ENCODE data around the gene TCEA2.

DNA sequence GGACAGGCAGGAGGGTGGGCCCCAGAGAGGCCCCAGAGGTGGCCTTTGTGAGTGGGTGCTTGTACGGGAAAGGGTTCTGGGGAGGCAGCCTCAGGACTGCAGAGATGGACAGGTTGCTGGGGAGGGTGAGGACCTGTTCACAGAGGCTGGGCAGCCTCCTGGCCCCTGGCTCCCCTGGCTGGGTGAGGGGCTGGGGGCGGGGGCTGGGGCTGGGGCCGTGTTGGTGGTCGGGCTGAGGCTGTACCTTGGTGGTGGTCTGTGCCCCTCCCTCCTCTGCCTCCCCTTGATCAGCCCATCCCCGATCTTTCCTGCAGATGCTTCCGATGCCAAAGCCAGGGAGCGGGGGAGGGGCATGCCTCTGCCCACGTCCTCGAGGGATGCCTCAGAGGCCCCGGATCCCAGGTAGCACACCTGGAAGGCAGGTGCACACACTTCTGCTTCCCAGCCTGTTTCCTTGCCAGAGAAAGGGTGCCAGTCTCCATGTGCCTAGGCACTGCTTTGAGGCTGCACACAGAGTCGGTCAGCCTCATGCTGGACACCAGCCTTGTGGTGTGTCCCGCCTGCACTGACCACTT, 4.8 kb downstream of the TCEA2 start:
- TF ChIP-seq ZNF274 (IDR thresholded peaks at IDR 0.05; ENCODE audit: low read depth, low read length): no peak
- TF ChIP-seq YY1 (IDR thresholded peaks at IDR 0.05; ENCODE audit: insufficient read depth, insufficient read length): no peak
- no peak for TF ChIP-seq SUZ12 (IDR thresholded peaks at IDR 0.05; ENCODE audit: extremely low read depth, insufficient read depth, insufficient read length)

Measured in NT2/D1 (cell line).